Activated T-cell treated with anti-CD3 and anti-CD28 coated beads, Interleukin-2, amount 50 U/mL, for 48 hours (primary cell): ENCODE data around the gene CRMP1.
"Not testable (repeated sequence)": the region's sequence is repeated elsewhere in the genome, so short reads cannot be mapped to it uniquely, and the experiment has no call there.

Source experiments
- DNase-seq, 2 experiments: peaks; one replicate each; pipeline ENCODE4 v3.0.0-alpha.2; 2020

The CRMP1 gene

DNA sequence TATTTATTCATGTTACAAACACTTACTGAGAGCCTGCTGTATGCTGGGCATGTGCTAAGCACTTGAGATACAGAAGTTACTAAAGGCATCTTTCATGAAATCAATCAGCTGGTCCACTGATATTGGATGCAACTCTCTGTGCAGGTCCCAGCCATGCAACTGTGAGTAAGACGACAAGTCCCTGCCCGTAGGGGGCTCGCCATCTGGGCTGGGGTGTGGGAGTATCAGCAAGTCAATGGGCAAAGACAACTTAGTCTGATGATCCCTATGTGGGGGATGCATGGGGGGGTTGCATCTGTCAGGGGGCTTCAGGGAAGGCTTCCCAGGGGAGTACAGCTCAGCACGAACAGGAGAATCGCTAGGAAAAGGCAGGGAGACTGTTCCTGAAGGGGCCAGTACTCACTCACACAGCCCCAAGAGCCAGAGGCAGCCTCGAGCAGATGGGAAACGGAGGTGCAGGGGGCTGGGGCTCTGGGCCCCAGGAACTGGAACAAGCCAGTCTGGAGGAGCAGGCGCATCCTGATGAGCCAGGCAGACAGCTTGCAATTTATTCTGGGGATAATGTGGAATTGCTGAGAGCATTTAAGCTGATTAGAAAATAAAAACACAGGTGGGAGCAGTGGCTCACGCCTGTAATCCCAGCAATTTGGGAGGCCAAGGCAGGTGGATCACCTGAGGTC is 40.2 kb downstream of the CRMP1 start:
- no peak for DNase-seq

DNA sequence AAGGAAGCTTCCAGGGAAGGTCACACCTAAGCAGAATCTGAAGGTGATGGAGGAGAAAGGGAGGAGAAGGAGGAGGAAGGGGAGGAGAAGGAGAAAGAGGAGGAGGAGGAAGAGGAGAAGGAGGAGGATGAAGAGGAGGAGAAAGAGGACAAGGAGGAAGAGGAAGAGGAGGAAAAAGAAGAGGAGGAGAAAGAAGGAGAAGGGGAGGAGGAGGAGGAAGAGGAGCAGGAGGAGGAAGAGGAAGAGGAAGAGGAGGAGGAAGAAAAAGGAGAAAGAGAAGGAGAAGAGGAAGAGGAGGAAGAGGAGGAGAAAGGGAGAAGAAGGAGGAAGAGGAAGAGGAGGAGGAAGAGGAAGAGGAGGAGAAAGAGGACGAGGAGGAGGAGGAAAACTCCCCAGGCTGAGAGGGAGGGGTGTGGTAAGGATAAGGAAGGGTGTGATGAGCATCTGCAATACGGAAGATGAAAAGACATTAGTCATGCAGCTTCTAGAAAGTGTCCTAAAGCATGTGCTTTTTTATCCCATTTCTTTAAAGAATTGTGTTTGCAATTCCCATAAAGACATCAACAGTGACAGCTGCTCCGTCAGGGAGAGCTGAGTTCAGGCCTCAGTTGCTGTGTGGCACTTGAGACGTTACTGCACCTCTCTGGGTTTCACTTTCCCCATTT is 41.1 kb downstream of the CRMP1 start:
- no peak for DNase-seq

DNA sequence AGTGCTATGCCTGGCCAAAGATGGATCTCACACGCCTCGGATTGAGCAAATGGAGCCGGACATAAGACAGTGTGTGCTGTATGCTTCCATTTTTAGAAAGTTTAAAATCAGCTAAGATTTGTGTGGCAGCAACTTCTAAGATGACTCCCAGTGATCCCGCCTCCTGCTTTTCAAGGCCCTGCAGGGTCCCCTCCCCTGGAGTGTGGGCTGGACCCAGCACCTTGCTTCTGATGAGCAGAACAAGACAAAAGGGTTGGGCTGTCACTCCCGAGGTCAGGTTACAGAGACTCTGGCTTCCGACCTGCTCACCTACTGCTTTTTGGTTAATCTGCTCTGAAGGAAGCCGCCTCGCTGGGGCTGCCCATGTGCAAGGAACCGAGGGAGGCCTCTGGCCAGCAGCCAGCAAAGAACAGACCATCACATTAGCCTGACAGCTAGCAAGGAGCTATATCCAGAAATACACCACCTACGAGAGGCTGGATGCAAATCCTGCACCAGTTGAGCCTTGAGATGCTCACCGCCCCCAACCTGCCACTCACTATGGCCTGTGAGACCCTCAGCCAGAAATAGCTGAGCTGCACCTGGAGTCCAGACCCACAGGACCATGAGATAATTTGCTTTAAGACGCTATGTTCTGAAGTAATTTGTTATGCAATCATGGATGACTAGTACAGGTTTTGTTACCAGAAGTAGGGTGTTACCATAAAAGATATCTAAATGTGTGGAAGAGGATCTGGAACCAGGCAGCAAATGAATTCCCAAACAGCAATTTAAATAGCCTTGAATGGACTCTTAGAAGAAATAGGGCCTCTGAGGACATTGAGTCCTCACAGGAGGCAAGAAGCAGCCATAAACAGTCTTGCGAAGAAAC is 47.6 kb downstream of the CRMP1 start:
- no peak for DNase-seq

DNA sequence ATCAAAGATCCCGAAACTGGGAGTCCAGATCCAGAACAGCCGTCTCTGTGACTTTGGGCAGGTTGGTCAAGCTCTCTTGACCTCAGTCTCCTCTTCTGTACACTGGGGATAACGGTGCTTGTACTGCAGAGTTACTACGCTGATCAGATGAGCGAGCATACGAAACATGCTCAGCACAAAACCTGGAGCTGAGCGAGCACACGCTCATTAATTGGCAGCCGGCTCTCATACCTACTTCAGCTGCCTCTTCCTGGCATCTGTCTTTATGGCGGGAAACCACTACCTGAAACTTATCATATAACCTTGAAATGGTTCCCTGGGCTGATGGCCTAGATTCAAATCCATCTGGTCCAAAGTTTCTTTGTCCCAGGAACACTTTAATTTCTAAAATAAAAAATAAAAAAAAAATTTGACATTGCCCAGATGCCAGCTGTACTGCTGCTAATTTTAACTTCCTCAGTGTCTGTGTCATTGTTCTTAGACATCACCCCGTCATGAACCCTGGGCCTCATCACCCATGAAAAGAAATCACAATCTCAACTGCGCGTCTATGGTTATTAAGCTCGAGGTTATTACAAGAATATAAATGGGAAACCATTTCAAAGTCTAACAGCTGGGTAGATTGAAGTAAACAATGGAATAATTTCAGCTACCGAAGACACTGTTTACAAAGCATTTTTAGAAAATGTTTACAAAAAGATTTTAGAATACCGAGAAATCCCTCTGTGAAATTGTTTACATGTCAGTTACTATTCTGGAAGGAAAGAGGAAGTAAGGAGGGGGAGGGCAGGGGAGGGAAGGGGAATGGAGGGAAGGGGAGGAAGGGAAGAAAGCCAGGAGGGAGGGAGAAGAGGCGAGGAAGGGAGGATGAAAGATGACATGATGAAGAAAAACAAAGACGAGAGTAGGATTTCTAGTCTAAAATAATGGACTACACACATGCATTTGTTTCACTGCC is 49.0 kb downstream of the CRMP1 start:
- no peak for DNase-seq

DNA sequence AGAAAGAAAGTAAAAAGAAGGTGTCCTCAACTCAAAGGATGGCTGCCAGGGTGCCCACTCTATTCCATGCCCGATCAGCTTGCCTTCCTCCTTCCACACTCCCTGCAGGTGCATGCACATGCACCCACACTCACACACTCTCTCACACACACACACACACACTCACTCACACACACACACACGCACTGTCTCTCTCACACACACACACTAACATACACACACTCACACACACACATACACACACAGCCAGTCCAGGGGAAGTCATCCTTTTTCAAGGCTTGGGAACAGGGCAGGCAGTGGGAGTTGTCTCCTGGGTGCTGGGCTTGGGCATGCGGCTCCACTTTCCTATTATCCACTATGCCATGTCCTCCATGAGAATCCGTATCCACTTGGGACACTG is 50.4 kb downstream of the CRMP1 start:
- no peak for DNase-seq

DNA sequence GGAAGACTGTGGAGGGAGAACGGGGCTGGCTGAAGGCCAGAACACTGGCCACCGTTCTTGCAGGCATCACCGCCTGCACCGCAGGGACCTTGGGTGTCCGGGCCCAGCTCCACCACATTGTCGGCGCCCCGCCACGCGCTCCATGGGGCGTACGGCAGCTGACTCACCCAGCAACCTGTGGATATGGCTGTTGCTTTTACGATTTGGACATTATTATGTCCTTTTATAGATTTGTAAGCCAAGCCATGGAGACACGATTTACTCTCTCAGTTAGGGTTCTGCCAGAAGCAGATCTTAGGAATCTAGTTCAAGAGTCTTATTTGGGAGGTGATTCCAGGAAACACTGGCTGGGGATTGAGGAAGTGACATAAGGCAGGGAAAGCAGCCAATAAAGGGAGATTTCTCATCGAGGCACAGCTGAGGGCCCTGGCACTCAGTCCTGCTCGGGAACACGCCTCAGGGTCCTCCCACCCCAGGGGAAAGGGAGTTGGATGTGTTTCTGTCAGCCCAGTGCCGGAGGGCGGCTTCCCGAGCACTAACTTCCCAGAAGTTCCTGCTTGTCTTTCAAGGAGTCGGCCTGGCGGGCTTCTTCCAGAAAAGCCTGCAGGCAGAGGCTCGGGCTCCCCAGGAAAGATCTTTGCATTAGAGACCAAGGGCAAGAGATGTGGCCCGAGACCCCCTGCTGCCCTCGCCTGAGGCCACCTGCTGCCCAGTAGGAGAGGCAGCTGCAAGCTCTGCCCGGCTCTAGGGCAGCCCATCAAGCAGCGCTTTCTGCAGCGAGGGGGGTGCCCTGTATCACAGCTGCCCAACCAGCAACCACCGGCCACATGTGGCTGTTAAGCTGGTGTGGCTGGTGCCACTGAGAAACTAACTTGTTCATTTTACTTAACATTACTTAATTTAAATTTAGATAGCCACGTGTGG is 52.9 kb downstream of the CRMP1 start:
- no peak for DNase-seq

DNA sequence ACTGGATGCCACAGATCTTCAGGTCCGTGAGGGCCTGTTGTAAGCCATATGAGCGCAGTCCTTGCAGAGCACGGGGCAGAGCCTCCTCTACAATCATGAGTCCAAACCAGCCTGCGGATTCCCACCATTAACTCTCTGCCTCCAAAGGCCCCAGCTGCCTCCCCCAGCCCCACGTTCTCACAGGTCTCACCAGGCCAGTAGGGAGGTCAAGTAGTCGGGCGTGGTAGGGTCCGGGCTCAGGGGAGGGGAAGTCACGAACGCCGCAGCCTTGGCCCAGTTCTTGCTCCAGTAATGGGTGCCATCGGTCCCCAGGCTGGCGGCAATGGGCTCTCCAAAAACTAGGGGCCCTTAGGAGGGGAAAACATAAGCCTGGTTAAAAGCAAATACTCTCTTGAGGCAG is 53.6 kb downstream of the CRMP1 start:
- DNase-seq, result no peak

DNA sequence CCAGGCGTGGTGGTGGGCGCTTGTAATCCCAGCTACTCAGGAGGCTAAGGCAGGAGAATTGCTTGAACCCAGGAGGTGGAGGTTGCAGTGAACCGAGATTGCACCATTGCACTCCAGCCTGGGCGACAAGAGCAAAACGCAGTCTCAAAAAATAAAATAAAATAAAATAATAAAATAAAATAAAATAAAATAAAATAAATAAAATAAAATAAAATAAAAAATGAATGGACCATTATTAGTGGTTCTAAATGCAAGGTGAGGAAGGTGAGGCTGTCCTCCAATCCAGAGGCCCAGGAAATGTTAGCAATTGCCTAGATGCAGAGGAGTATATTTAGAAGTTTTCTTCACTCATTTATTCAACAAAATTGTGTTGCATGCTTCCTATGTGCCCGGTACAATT is 55.4 kb downstream of the CRMP1 start:
- not testable (repeated sequence) for DNase-seq

DNA sequence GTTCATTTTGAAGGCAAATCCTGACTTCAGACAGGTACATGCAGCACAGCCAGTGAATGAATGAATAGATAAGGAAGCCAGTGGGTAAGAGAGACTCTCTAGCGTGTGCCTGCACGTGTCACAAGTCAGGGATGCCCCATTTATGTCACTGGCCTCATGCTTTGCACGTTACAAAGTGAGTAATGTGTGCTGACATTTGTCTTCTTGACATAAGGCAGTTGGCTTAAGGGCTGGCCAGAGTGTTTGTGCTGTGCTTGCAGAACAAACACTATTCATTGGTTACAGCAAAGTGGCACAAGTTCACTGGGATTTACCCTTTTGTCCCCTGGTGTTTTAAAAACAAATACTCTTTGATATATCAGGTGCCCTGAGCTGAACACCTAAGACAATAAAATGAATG is 55.9 kb downstream of the CRMP1 start:
- DNase-seq, result no peak

DNA sequence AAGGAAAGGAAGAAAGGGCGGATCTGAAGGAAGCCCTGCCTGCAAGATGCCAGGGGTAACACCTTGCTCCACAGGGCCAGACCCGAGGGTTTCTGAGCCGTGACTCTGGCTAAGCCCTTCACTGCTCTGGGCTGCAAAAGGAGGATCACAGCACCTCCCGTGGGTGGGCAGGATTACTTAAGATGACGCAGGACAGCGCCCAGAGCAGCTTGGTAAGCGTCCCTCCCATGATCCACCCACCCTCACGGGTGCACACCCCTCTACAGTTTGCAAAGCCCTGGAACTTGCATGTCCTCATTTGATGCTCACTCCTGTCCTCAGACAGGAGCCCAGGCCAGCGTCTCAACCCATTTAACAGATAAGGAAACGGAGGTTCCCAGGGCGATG is 64.9 kb downstream of the CRMP1 start:
- no peak for DNase-seq

DNA sequence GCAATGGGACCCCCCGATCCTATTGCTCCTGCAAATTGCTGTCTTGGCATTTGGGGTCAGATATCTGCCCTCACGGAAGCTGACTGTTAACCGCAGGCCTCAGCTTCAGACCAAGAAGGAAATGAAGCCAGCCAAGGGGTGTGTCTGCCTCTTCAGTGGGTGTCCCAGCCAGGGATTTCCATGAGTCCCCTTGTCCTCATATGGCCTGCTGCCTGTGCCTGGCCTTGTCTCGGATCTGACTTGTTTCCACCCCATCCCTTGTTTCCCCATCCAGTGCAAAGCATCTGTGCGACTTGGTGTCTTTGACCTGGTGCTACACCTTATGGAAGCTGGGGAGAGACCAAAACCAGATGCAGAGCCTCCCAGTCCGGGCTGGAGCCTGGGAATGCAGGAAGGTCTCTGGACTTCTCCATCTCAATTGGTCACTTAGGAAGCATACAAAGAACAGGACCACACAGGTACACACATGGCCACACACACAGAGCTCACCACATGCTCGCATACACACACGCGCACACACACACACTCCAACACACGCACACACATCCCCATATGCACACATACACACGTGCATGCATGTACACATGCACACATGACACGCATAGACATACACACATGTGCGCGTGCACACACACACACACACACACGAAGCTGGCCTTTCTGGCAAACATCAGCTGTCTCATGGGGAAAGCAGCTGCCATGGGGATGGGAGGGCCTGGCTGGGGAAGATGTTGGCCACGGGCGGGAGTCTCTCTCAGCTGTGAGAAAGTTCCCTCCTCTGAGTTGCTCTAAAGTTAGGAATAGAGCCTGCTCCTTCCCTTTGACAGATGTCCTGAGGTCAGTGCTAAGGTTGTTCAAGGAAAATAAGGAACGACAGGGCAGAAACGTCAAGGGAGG is 65.5 kb downstream of the CRMP1 start:
- no peak for DNase-seq

DNA sequence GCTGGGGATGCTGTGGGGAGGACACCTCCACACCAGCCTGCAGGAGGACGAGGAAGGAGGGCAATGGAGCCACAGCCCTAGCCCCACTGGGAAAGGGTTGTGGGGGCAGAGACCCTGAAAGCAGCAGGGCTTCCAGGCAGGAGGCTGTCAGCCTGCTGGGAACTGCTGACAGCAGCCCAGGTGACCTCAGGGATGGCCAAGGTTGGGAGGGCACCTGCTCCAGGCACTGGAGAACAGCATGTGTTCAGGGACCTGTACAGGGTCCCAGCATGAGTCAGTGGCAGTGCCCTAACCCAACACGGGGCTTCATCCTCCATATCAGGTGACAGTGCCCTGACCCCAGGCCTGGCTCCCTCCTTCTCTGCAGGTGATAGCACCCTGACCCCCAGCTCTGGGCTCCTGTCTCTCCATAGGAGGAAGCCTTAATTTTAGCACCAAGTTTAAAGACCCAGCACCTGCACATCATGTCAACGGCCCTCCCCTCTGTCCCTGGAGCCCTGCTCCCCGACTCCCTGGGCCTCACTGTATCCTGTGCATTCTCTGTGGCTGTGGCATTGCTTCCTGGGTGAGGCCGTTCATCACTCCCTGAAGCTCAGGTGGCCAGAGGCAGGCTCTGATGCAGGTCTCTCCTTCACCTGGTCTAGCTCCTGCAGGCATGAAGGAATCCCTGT is 66.3 kb downstream of the CRMP1 start:
- DNase-seq, result no peak

DNA sequence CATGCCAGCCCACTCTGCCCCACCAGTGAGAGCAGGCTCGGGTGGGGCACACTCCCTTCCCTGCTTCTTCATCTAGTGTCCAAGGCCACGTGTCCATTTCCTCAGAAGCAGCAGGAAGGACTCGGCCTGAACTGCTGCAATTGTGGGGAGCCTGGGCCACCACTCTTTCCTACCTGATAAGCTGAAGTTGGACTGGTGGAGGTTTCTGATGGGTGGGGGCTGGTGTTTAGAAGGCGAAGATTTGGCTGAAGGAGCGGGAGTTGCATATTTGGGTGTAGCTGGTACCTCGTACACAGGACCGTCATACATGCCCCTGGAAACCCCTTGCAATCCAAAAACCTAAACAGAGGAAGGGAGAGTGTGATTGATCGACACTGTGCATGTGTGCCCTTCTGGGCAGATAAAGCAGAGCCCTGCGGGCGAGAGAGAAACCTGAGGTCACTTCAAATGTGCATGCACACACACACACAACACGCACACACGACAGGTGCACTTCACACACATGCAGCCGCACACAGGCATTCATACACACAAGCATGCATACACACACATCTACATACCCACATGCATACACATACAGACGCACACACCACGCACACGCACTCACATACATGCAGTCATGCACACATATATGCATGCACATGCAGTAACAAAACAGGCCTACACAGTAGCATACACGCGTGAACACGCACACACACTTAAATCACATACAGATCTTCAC is 67.4 kb downstream of the CRMP1 start:
- DNase-seq, result no peak

DNA sequence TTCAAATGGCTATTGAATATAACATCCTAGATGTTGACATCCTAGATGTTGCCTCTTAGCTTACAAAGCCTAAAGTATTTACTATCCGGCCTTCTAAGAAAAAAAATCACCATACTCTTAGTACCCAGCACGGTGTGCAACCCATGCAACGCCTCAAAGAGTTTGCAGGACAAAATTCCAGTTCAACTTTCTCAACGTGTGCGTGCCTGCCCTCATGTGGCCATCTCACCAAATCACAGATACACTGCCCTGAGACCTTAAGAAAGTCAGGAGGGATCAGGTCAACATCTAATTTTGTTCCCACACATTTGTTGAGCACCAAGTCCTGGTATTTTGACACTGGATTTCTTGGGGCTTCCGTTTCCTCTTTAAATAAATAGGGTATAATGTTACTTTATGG is 68.3 kb downstream of the CRMP1 start:
- DNase-seq, result no peak

DNA sequence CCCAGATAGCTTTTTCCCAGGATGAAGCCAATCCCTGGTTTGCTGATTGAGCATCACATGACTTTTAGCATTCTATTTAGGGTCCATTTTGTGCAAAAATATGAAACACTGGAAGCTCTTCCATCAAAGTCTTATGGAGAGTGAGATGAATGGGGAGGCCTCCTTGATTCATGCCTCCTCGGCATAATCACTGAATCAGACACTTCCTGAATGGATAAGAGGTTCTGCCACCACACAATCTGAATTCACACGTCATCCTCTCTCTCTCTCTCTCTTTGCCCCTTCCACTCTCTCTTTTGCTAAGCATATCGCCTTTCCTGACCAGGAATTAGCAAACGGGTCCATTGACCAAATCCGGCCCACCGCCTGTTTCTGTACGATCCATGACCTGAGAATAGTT is 68.7 kb downstream of the CRMP1 start:
- DNase-seq, result no peak

DNA sequence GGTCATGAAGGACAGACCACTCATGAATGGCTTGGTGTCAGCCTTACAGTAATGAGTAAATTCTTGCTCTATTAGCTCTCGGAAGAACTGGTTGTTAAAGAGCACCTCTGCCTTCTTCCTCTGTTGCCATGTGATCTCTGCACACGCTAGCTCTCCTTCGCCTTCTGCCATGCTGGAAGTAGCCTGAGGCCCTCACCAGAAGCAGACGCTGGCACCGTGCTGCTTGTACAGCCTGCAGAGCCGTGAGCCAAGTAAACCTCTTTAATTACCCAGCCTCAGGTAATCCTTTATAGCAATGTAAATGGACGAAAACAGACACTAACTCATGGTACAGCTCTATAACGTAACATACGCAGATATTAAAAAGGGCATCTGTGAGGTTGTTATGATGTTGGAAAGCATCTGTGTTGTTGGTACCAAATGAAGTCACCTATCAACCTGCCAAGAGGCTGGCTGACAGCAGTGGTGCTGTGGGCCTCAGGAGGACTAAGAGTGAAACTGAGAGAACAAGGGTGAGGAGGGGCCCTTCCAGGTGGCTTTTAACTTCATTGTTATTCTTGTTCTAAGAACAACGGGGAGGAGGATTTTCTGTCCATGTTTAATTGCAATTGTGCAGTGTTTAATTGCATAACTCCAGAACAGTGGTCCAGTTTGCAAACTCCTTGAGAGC is 69.2 kb downstream of the CRMP1 start:
- no peak for DNase-seq

DNA sequence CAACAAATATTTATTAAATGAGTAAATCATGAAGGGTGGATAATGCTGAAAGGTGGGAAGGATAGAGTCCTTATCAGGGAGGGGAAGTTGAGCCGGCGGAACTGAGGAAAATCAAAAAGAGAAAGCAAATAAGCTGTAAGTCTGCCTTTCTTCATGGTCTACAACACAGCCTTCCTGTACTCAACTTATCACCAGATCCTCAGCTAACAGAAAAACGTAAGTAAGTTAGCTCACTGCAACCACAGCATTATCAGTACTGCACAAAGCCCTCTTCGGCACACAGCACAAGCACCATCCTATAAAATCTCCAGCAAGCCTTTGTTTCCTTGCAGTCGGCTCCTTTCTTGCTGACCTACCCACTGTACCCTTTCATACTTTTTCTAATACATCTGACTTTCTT is 70.3 kb downstream of the CRMP1 start:
- no peak for DNase-seq

DNA sequence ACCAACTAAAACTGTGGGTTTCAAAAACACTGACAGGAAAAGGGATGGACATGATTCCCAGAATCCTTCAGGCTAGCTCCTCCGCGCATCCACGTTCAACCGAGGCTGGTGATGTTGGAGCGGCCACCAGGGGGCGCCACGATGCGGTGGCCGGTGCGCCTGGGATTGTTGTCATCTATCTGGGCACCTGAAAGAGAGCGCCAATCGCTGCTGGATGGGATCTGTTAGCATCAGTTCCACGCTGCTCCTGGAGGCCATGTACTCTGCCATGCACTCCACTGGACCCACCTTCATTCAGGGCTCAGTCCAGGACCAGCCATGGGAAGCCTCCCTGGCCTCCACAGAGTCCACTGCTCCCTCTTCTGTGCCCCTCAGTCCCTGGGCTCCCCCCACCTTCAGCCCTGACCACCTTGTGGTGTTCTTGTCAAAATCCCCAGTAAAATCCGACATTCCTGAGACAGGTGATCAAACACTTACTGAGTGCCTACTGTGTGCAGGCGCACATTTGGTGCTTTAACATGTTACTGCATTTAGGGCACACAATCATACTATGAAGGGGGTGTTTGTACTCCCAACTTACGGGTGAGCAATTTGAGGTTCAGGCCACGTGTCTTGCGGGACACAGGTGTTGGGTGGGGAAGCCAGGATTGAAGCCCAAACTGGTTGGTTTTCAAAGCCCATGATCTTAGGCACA is 71.1 kb downstream of the CRMP1 start:
- DNase-seq, result peak; percentile 22 to 32
